22Rv1 (cell line): ENCODE results near the gene MYRIP.

ENCODE experiments used
- ZFX ChIP-seq: fragments of 450-650 bp; IDR thresholded peaks from 2 replicates; pipeline ENCODE4 v1.6.1; 2017; ENCODE audit warnings: antibody characterized with exemption, borderline replicate concordance
- TF ChIP-seq, protein P1 (sequence below): fragments of 450-650 bp; IDR thresholded peaks from 2 replicates; pipeline ENCODE4 v1.5.1; 2017; ENCODE audit warnings: mild to moderate bottlenecking

GRCh38 chr3:39910135-39910534, 100.7 kb downstream of the MYRIP start:
- TF ChIP-seq, protein P1, sequence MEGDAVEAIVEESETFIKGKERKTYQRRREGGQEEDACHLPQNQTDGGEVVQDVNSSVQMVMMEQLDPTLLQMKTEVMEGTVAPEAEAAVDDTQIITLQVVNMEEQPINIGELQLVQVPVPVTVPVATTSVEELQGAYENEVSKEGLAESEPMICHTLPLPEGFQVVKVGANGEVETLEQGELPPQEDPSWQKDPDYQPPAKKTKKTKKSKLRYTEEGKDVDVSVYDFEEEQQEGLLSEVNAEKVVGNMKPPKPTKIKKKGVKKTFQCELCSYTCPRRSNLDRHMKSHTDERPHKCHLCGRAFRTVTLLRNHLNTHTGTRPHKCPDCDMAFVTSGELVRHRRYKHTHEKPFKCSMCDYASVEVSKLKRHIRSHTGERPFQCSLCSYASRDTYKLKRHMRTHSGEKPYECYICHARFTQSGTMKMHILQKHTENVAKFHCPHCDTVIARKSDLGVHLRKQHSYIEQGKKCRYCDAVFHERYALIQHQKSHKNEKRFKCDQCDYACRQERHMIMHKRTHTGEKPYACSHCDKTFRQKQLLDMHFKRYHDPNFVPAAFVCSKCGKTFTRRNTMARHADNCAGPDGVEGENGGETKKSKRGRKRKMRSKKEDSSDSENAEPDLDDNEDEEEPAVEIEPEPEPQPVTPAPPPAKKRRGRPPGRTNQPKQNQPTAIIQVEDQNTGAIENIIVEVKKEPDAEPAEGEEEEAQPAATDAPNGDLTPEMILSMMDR, result no peak
- no peak for TF ChIP-seq ZFX
